Measurements from ENCODE around the gene EIF2A. TPM values are rescaled to one million over a fixed set of nuclear protein-coding genes. Genes with fewer than 3 reads are reported as not detected.

The EIF2A gene
- total and polyA plus RNA-seq, 2 of the 13 experiments (the other 11 are each of a cell fraction or from before 2014, with no cell fraction given) = 124 to 139 TPM

DNA sequence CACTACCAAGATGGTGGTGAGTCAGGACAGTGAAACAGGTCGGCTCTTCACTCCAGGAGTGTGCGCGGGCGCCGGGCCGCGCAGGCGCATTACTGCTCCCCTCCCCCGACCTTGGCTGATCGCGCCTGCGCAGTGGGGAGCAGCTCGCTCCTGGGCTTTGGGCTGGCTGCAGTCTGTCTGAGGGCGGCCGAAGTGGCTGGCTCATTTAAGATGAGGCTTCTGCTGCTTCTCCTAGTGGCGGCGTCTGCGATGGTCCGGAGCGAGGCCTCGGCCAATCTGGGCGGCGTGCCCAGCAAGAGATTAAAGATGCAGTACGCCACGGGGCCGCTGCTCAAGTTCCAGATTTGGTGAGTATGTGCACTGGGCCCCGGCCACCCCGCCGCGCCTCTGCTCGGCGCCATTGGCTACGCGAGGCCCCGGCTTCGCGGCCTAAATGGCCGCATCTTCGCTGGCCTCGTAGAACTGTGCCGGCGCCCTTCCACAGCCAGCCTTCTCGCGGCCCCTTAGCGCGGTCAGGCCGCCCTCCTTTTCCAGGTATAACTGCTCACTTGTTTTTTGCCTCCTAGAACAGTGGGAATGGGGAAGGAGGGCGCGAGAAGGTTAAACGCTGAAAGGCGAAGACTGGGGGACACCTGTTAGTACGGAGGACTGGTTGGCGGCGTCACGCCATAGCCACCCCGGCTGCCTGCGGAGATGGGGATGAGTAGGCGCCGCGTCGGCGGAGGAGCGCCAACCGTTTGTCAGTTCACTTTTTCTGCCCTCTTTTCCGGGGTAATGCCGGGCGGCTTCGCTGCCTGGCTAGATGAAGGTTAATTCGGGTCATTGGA is 56.8 kb downstream of the EIF2A start, which contains the start of gene SELENOT (continued):
- TF ChIP-seq ZSCAN25 (CRISPR knock-in tag; IDR thresholded peaks at IDR 0.05) (peak; percentile 47; the same call in 1 of the 2 replicates), MIER3 (CRISPR knock-in tag; IDR thresholded peaks at IDR 0.05; ENCODE audit: borderline replicate concordance) (no peak), ZFP37 (CRISPR knock-in tag; IDR thresholded peaks at IDR 0.05; ENCODE audit: borderline replicate concordance) (no peak), TEAD3 (CRISPR knock-in tag; optimal IDR thresholded peaks at IDR 0.05; ENCODE audit: borderline replicate concordance) (no peak), ZNF296 (CRISPR knock-in tag; conservative IDR thresholded peaks at IDR 0.05) (0 out of 2 replicates have a peak, but pooled peaks have one; percentile 74), KDM4B (CRISPR knock-in tag; IDR thresholded peaks at IDR 0.05) (peak; percentile 78; the same call in 1 of the 2 replicates), CHCHD3 (CRISPR knock-in tag; IDR thresholded peaks at IDR 0.05) (no peak; the same call in 1 of the 2 replicates), RBM39 (IDR thresholded peaks at IDR 0.05; ENCODE audit: low read depth, low read length, poor library complexity, severe bottlenecking) (peak; percentile 98), RAD21 (CRISPR knock-in tag; IDR thresholded peaks at IDR 0.05) (0 out of 2 replicates have a peak, but pooled peaks have one; percentile 35), ZNF556 (CRISPR knock-in tag; IDR thresholded peaks at IDR 0.05; ENCODE audit: borderline replicate concordance) (peak; percentile 49; the same call in 1 of the 2 replicates), ZNF484 (CRISPR knock-in tag; IDR thresholded peaks at IDR 0.05; ENCODE audit: borderline replicate concordance, low read depth) (no peak), ESRRA (CRISPR knock-in tag; IDR thresholded peaks at IDR 0.05; ENCODE audit: low read depth) (no peak), FOXJ3 (CRISPR knock-in tag; IDR thresholded peaks at IDR 0.05; ENCODE audit: borderline replicate concordance) (peak; percentile 82; the same call in 1 of the 2 replicates), ZNF431 (CRISPR knock-in tag; IDR thresholded peaks at IDR 0.05; ENCODE audit: borderline replicate concordance, low read depth) (peak; percentile 87), SRSF1 (optimal IDR thresholded peaks at IDR 0.05; ENCODE audit: low read depth, low read length) (no peak), MYNN (CRISPR knock-in tag; IDR thresholded peaks at IDR 0.05; ENCODE audit: low read depth) (0 out of 2 replicates have a peak, but pooled peaks have one; percentile 82), REXO4 (CRISPR knock-in tag; IDR thresholded peaks at IDR 0.05; ENCODE audit: borderline replicate concordance) (0 out of 2 replicates have a peak, but pooled peaks have one; percentile 47), GABPA (IDR thresholded peaks at IDR 0.05; ENCODE audit: low read depth, low read length) (no peak), GABPA (CRISPR knock-in tag; IDR thresholded peaks at IDR 0.05; ENCODE audit: low read depth) (0 out of 2 replicates have a peak, but pooled peaks have one; percentile 7), ZNF577 (CRISPR knock-in tag; IDR thresholded peaks at IDR 0.05; ENCODE audit: borderline replicate concordance, low read depth) (0 out of 2 replicates have a peak, but pooled peaks have one; percentile 63)
- TF ChIP-seq, protein P1, sequence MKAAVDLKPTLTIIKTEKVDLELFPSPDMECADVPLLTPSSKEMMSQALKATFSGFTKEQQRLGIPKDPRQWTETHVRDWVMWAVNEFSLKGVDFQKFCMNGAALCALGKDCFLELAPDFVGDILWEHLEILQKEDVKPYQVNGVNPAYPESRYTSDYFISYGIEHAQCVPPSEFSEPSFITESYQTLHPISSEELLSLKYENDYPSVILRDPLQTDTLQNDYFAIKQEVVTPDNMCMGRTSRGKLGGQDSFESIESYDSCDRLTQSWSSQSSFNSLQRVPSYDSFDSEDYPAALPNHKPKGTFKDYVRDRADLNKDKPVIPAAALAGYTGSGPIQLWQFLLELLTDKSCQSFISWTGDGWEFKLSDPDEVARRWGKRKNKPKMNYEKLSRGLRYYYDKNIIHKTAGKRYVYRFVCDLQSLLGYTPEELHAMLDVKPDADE (CRISPR knock-in tag; IDR thresholded peaks at IDR 0.05) = no peak
- TF ChIP-seq, protein P2, sequence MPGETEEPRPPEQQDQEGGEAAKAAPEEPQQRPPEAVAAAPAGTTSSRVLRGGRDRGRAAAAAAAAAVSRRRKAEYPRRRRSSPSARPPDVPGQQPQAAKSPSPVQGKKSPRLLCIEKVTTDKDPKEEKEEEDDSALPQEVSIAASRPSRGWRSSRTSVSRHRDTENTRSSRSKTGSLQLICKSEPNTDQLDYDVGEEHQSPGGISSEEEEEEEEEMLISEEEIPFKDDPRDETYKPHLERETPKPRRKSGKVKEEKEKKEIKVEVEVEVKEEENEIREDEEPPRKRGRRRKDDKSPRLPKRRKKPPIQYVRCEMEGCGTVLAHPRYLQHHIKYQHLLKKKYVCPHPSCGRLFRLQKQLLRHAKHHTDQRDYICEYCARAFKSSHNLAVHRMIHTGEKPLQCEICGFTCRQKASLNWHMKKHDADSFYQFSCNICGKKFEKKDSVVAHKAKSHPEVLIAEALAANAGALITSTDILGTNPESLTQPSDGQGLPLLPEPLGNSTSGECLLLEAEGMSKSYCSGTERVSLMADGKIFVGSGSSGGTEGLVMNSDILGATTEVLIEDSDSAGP (CRISPR knock-in tag; IDR thresholded peaks at IDR 0.05; ENCODE audit: borderline replicate concordance) = peak; percentile 98
- TF ChIP-seq, protein P3, sequence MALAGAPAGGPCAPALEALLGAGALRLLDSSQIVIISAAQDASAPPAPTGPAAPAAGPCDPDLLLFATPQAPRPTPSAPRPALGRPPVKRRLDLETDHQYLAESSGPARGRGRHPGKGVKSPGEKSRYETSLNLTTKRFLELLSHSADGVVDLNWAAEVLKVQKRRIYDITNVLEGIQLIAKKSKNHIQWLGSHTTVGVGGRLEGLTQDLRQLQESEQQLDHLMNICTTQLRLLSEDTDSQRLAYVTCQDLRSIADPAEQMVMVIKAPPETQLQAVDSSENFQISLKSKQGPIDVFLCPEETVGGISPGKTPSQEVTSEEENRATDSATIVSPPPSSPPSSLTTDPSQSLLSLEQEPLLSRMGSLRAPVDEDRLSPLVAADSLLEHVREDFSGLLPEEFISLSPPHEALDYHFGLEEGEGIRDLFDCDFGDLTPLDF (CRISPR knock-in tag; IDR thresholded peaks at IDR 0.05) = 0 out of 2 replicates have a peak, but pooled peaks have one; percentile 38
- TF ChIP-seq, protein P4, sequence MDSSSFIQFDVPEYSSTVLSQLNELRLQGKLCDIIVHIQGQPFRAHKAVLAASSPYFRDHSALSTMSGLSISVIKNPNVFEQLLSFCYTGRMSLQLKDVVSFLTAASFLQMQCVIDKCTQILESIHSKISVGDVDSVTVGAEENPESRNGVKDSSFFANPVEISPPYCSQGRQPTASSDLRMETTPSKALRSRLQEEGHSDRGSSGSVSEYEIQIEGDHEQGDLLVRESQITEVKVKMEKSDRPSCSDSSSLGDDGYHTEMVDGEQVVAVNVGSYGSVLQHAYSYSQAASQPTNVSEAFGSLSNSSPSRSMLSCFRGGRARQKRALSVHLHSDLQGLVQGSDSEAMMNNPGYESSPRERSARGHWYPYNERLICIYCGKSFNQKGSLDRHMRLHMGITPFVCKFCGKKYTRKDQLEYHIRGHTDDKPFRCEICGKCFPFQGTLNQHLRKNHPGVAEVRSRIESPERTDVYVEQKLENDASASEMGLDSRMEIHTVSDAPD (CRISPR knock-in tag; IDR thresholded peaks at IDR 0.05) = no peak; the same call in 1 of the 2 replicates
